ENCODE results near the gene ALDH9A1.
A peak's percentile ranks its signal among the peaks of the same experiment; 100 is the strongest.
"Not testable (repeated sequence)": the region's sequence is repeated elsewhere in the genome, so short reads cannot be mapped to it uniquely, and the experiment has no call there.

The ALDH9A1 gene

GRCh38 chr1:165697881-165698760 lies at the start of gene ALDH9A1:
TSS of gene ALDH9A1 (minus strand) at chr1:165698562. CDS start at chr1:165698558, 4 bp downstream.
- peak; percentile 84 for DNase-seq (ENCODE audit: low spot score)

GRCh38 chr1:165747632-165748447 lies 49.5 kb upstream of the ALDH9A1 start:
- DNase-seq (ENCODE audit: low spot score): no peak

GRCh38 chr1:165744913-165745312 lies 46.6 kb upstream of the ALDH9A1 start:
- not testable (repeated sequence) for DNase-seq (ENCODE audit: low spot score)

- DNase-seq (ENCODE audit: low spot score): no peak
Measured at GRCh38 chr1:165742194-165742593, 43.8 kb upstream of the ALDH9A1 start.

GRCh38 chr1:165738794-165739193 lies 40.4 kb upstream of the ALDH9A1 start:
- no peak for DNase-seq (ENCODE audit: low spot score)

GRCh38 chr1:165737196-165737595 lies 38.8 kb upstream of the ALDH9A1 start:
- no peak for DNase-seq (ENCODE audit: low spot score)

- no peak for DNase-seq (ENCODE audit: low spot score)
Measured at GRCh38 chr1:165734906-165735305, 36.5 kb upstream of the ALDH9A1 start.

GRCh38 chr1:165726841-165727240 lies 28.5 kb upstream of the ALDH9A1 start:
- DNase-seq (ENCODE audit: low spot score): no peak

GRCh38 chr1:165726169-165726568 lies 27.8 kb upstream of the ALDH9A1 start:
- DNase-seq (ENCODE audit: low spot score): no peak

GRCh38 chr1:165717918-165718515 lies 19.7 kb upstream of the ALDH9A1 start:
- peak; percentile 25 for DNase-seq (ENCODE audit: low spot score)

GRCh38 chr1:165716265-165717051 lies 18.1 kb upstream of the ALDH9A1 start:
- DNase-seq (ENCODE audit: low spot score): not testable (repeated sequence)

GRCh38 chr1:165712764-165713163 lies 14.4 kb upstream of the ALDH9A1 start:
- no peak for DNase-seq (ENCODE audit: low spot score)

GRCh38 chr1:165707984-165708706 lies 9.8 kb upstream of the ALDH9A1 start:
- DNase-seq (ENCODE audit: low spot score): no peak

GRCh38 chr1:165703648-165704047 lies 5.3 kb upstream of the ALDH9A1 start:
- DNase-seq (ENCODE audit: low spot score): no peak

GRCh38 chr1:165701922-165702321 lies 3.6 kb upstream of the ALDH9A1 start:
- not testable (repeated sequence) for DNase-seq (ENCODE audit: low spot score)

- DNase-seq (ENCODE audit: low spot score): no peak
Measured at GRCh38 chr1:165699577-165699976, 1.2 kb upstream of the ALDH9A1 start.

GRCh38 chr1:165698761-165699052 lies 345 bp upstream of the ALDH9A1 start:
- DNase-seq (ENCODE audit: low spot score): no peak

GRCh38 chr1:165697491-165697880 lies 876 bp downstream of the ALDH9A1 start:
- no peak for DNase-seq (ENCODE audit: low spot score)

GRCh38 chr1:165696625-165697100 lies 1.7 kb downstream of the ALDH9A1 start:
- no peak for DNase-seq (ENCODE audit: low spot score)

- DNase-seq (ENCODE audit: low spot score): no peak
Measured at GRCh38 chr1:165695031-165695430, 3.3 kb downstream of the ALDH9A1 start.

GRCh38 chr1:165688046-165688445 lies 10.3 kb downstream of the ALDH9A1 start:
- no peak for DNase-seq (ENCODE audit: low spot score)

Data from CD4-positive, alpha-beta T cell treated with Interleukin-15 for 4 hours (primary cell).